Umbilical cord (tissue), 2 donors: ENCODE data around the gene NQO2. TPM values are rescaled to one million over a fixed set of nuclear protein-coding genes. Genes with fewer than 3 reads are reported as not detected.
"Not testable (repeated sequence)": the region's sequence is repeated elsewhere in the genome, so short reads cannot be mapped to it uniquely, and the experiment has no call there.

Source experiments
- DNase-seq: peaks from one replicate; pipeline ENCODE4 v3.0.0-alpha.2; 2015; ENCODE audit warnings: low spot score
- total RNA-seq: library from RNA; depleted of rRNA; stranded (reverse); fragments of >200 nt; gene quantifications from one replicate; pipeline ENCODE4 v1.2.3, GENCODE V29; 2014; ENCODE audit warnings: low replicate concordance; ENCODE audit not compliant: insufficient read depth

NQO2 gene
- total RNA-seq, 1 donor from 2014 or later, result 10.8 TPM

- peak; percentile 100 for DNase-seq
Observed at GRCh38 chr6:2989332-2990247, 10.1 kb upstream of the NQO2 start.

- DNase-seq, result peak; percentile 78
Observed at GRCh38 chr6:2990248-2990931, 9.3 kb upstream of the NQO2 start.

GRCh38 chr6:2990932-2991506, 8.7 kb upstream of the NQO2 start:
- DNase-seq, result no peak

GRCh38 chr6:2992330-2992979, 7.2 kb upstream of the NQO2 start:
- DNase-seq, result no peak

GRCh38 chr6:2993755-2994317, 5.9 kb upstream of the NQO2 start:
- no peak for DNase-seq

- DNase-seq, result peak; percentile 25
Observed at GRCh38 chr6:2998249-2998997, 1.3 kb upstream of the NQO2 start.

- DNase-seq, result peak; percentile 93
Observed at GRCh38 chr6:2998998-2999617, 586 bp upstream of the NQO2 start.

- no peak for DNase-seq
Observed at GRCh38 chr6:3001146-3001772, 1.6 kb downstream of the NQO2 start.

- DNase-seq, result peak; percentile 54
Observed at GRCh38 chr6:3001773-3002293, 2.1 kb downstream of the NQO2 start.

- DNase-seq, result not testable (repeated sequence)
Observed at GRCh38 chr6:3003226-3003625, 3.5 kb downstream of the NQO2 start.

- DNase-seq, result no peak
Observed at GRCh38 chr6:3005077-3005476, 5.4 kb downstream of the NQO2 start.

- DNase-seq, result no peak
Observed at GRCh38 chr6:3005874-3006273, 6.2 kb downstream of the NQO2 start.

- DNase-seq, result no peak
Observed at GRCh38 chr6:3006476-3006875, 6.8 kb downstream of the NQO2 start.

- DNase-seq, result no peak
Observed at GRCh38 chr6:3007571-3007970, 7.9 kb downstream of the NQO2 start.

- not testable (repeated sequence) for DNase-seq
Observed at GRCh38 chr6:3008712-3009265, 9.1 kb downstream of the NQO2 start.

GRCh38 chr6:3009930-3010329, 10.2 kb downstream of the NQO2 start:
- DNase-seq, result no peak

- DNase-seq, result no peak
Observed at GRCh38 chr6:3011158-3011557, 11.5 kb downstream of the NQO2 start.

- DNase-seq, result no peak
Observed at GRCh38 chr6:3011592-3011991, 11.9 kb downstream of the NQO2 start.

GRCh38 chr6:3013486-3013885, 13.8 kb downstream of the NQO2 start:
- DNase-seq, result no peak
